NCI-H460 (cell line): ENCODE results near the gene LRRC75A. TPM values are rescaled to one million over a fixed set of nuclear protein-coding genes. Genes with fewer than 3 reads are reported as not detected.

Experiments used
- DNase-seq: peaks from one replicate; pipeline ENCODE4 v3.0.0-alpha.2; 2016; ENCODE audit warnings: low read depth; ENCODE audit errors: extremely low read depth
- total RNA-seq: library from RNA; depleted of rRNA; stranded (reverse); fragments of >200 nt; shearing (Covaris generic); gene quantifications from 2 replicates; pipeline ENCODE4 v1.2.3, GENCODE V29; 2014

The LRRC75A gene
- total RNA-seq, 1 experiment from 2014 or later, result 0.17 TPM

- DNase-seq, result no peak
These were observed 17.8 kb downstream of the LRRC75A start for GRCh38 chr17:16474012-16474725.

GRCh38 chr17:16473044-16474011 lies 18.7 kb downstream of the LRRC75A start:
- DNase-seq, result no peak

- no peak for DNase-seq
These were observed 19.5 kb downstream of the LRRC75A start for GRCh38 chr17:16472539-16472938.

- no peak for DNase-seq
These were observed 20.7 kb downstream of the LRRC75A start for GRCh38 chr17:16471295-16471694.

- no peak for DNase-seq
These were observed 21.7 kb downstream of the LRRC75A start for GRCh38 chr17:16470265-16470664.

- DNase-seq, result no peak
These were observed 23.5 kb downstream of the LRRC75A start for GRCh38 chr17:16468428-16468992.

- no peak for DNase-seq
These were observed 24.1 kb downstream of the LRRC75A start for GRCh38 chr17:16467886-16468285.

GRCh38 chr17:16467044-16467443 lies 24.9 kb downstream of the LRRC75A start:
- no peak for DNase-seq

- DNase-seq, result no peak
These were observed 25.6 kb downstream of the LRRC75A start for GRCh38 chr17:16466407-16466806.

GRCh38 chr17:16465861-16466338 lies 26.1 kb downstream of the LRRC75A start:
- DNase-seq, result no peak

- DNase-seq, result no peak
These were observed 27.0 kb downstream of the LRRC75A start for GRCh38 chr17:16465052-16465312.

- no peak for DNase-seq
These were observed 27.5 kb downstream of the LRRC75A start for GRCh38 chr17:16464303-16465051.

- DNase-seq, result no peak
These were observed 28.4 kb downstream of the LRRC75A start for GRCh38 chr17:16463358-16464302.

GRCh38 chr17:16462070-16462864 lies 29.7 kb downstream of the LRRC75A start:
- DNase-seq, result no peak

- DNase-seq, result no peak
These were observed 30.5 kb downstream of the LRRC75A start for GRCh38 chr17:16461606-16461866.

GRCh38 chr17:16460796-16461605 lies 31.0 kb downstream of the LRRC75A start:
- no peak for DNase-seq

GRCh38 chr17:16459855-16460550 lies 32.0 kb downstream of the LRRC75A start:
- no peak for DNase-seq

- no peak for DNase-seq
These were observed 32.7 kb downstream of the LRRC75A start for GRCh38 chr17:16459271-16459670.
